WTC11 (cell line): ENCODE measurements around the gene ING2.

Source experiments
- CTCF ChIP-seq: fragments of 200-600 bp; IDR thresholded peaks from 2 replicates; pipeline ENCODE4 v1.8.0; 2022; ENCODE audit warnings: antibody characterized with exemption
- SP1 ChIP-seq: sonication (generic); formaldehyde crosslinking; conservative IDR thresholded peaks from 2 replicates; pipeline ENCODE4 v1.8.1; 2022; ENCODE audit warnings: missing genetic modification reagents

DNA sequence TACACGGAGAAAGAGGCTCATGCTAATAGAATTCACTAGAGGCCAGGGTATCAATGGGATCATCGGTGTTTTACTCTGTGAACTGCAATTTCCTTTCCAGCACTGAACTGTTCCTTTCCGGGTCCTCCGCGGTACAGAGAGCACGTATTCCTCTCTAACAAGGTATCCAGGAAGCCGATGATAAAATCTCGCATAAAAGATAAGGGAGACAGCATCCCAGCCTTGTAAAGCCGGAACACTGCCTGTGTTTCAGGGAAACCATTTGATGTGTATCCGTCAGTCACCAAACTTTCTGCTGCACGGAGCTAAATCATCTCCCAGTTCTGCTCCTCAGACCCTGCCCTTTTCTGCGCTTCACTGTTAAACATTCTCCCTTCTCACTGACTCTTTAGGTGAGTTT is 54.0 kb downstream of the ING2 start:
- no peak for TF ChIP-seq CTCF
- TF ChIP-seq SP1 (CRISPR knock-in tag) = no peak
